Fibroblast of skin of abdomen (primary cell): Measurements from ENCODE around the gene GARIN5B.

Experiments
- DNase-seq: peaks from one replicate; pipeline ENCODE4 v3.0.0-alpha.2; 2013

Gene GARIN5B

GRCh38 chr19:55387736-55388497, 24.9 kb upstream of the GARIN5B start:
- DNase-seq, result no peak

- no peak for DNase-seq
Measured at GRCh38 chr19:55386493-55386971, 23.5 kb upstream of the GARIN5B start.

DNA sequence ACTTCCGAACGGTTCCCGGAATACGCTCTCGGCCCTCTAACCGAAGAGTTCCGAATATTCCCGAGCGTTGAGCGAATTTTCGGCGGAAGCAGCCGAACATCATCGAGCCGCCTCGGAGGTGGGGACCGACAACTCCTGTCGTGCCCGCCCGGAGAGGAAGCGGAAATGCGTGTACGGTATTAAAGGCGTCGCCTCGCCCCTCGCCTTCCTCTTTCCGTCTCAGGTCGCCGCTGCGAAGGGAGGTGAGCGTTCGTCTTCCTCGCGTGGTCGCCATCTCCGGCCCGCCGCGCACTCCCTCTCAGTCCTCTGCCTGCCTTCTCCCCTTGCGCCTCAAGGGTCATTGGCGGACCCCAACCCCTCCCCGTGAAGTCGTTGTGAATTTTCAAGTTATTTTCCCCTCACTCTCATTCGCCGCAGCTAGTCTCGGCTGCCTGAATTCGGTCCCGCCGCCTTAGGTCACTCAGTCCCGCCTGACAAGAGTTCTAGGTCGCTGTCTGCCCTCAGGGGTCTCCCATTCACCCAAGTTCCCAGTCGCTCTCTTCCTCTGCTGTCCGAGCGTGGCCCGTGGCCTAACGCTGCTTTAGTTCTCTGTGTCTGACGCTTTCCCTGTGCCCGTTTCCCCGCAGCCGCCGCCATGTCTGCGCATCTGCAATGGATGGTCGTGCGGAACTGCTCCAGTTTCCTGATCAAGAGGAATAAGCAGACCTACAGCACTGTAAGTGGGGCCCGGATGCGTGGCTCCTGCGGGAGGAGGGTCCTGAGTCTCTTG, 22.8 kb upstream of the GARIN5B start, which contains the start of gene RPL28:
RPL28 (plus strand) TSS at position 209 of the 769 bp plus-strand sequence; CDS start at position 635, 426 bp downstream.
- DNase-seq, result peak; percentile 98

GRCh38 chr19:55384920-55385723, 22.1 kb upstream of the GARIN5B start:
- peak; percentile 95 for DNase-seq

DNA sequence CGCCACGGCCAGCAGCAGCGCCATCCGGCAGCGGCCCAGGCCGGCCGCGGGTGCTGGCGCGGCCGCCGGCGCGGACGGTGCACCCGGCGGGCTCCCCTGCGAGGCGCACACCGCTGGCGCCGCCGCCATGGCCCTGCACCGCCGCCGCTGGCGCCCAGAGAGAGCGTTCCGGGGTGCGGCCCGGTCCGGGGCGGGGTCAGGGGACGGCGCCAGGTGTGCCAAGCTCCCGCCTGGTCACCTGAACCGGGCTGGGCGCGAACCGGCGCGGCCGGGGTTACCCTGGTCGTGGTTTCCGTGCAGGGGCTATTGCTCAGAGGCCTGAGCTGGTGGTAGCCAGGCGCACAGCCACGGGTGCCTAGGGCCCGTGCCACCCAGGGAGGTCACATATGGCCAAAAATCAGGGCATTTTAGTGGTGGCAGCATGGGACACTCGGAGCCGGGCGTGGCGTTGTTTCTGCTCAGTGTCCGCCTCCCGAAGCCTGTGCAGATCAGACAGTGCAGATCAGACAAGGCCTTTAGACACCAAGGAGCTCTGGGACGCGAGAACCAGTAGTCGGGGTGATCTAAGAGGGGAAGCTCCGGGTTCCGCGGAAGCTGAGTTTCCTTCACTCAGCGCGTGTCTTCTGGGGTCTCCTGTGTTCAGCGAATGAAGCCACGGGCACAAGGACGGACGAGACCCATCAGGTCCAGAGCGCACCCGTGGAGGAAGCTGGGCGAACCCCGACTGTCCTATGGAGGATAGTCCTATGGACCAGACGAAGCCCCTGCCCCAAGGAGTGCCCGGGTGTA, 21.3 kb upstream of the GARIN5B start, which contains the start of gene TMEM238:
TMEM238 (minus strand) TSS at position 162 of the 789 bp plus-strand sequence; CDS start at position 129, 33 bp downstream.
- DNase-seq, result no peak

- peak; percentile 69 for DNase-seq
Measured at GRCh38 chr19:55383279-55384130, 20.4 kb upstream of the GARIN5B start.

- no peak for DNase-seq
Measured at GRCh38 chr19:55382522-55383054, 19.5 kb upstream of the GARIN5B start.

DNA sequence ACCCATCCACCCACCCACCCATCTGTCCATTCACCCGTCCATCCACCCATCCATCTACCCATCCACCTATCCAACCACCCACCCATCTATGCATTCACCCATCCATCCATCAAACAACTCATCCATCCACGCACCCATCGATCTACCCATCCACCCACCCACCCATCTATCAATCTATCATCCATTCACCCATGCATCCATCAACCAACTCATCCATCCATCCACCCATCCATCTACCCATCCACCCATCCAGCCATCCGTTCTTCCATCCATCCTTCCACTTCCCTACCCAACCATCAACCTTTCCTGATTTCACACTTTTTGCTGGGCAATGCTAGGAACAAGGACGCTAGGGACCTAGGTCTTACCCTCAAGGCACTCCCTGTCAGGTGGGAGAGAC, 19.0 kb upstream of the GARIN5B start:
- no peak for DNase-seq

DNA sequence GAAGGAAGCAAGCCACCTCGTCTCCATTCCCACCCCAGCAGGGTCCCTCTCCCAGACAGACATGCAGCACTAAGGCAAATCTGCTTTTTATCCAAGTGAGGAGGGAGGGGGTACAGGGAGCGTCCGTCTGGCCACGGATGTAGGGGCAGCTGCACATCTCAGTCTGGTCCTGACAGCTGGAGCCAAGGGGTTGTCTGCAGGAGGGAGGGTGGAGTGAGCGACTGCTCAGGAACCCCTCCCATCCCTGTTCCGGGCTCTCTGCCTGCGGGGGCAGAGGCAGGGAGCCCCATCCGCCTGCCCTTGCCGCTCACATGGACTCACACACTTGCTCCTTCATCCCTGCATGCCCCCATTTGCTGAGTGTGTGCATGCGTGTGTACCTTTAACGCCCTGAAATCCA, 16.1 kb upstream of the GARIN5B start:
- no peak for DNase-seq

GRCh38 chr19:55377356-55378131, 14.5 kb upstream of the GARIN5B start:
- DNase-seq, result no peak

DNA sequence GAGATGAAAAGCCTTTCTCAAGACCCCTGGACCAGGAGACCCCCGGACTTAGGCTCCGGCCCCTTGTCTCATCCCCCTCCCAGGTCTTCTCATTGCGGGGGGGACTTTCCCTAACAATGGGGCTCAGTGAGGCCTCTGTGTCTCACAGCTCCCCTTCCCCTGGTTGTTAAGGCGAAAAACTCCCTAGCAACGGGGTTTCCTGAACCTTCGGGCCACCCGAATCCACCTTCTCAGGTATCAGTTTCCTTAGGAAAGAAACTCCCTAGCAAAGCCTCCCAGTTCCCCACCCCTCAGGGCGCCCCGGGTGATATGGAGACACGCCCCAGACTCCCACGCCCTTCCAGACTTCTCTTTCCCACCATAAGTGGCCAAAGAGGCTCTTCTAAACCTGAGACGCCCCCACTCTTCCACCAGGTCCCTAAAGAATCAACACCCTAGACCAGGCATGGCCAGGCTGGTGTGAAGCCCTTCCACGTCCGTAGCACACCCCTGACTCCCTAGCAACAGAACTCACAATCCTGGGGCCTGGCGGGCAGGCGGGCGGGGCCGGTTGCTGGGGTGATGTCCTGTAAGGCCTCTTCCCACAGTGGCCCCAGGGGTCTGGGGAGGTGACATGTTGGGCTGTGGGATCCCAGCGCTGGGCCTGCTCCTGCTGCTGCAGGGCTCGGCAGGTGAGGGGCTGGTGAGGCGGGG, 13.3 kb upstream of the GARIN5B start, which contains the start of gene TMEM190:
TMEM190 (plus strand) TSS at position 586 of the 693 bp plus-strand sequence; CDS start at position 614, 28 bp downstream.
- no peak for DNase-seq

GRCh38 chr19:55373993-55374757, 11.1 kb upstream of the GARIN5B start:
- DNase-seq, result peak; percentile 44

- peak; percentile 33 for DNase-seq
Measured at GRCh38 chr19:55373306-55373992, 10.4 kb upstream of the GARIN5B start.

- peak; percentile 78 for DNase-seq
Measured at GRCh38 chr19:55372316-55373081, 9.4 kb upstream of the GARIN5B start.

DNA sequence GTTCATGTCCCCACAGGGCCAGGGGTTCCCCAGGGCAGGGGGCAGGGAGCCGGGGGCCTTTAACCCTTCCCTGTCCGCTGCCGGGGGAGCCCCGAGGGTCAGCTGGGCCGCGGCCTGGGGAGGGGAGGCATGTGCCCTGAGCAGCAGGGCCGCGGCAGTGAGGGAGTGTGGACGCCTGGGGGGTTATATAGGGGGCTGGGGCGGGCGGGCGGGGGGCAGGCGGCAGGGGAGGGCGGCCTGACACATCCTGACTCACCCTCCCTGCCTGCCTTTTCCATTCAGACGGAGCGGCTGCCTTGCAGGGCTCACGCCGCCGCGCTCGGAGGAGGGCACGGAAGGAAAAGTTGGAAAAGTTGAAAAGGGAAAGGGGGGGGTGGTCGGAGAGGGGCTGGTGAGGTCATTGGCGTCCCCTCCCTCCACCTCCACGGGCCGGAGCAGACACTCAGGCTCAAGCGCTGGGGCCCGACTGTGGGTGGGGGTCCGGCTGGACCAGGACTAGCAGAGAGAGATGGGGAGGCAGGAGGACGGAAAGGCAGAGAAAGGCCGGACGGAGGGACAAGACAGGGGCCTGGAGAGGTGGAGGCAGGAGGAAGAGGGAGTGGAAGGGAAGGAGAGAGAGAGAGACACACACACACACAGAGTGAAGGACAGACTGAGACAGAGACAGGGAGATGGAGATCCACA, 7.4 kb upstream of the GARIN5B start, which contains the start of gene IL11:
IL11 (minus strand) TSS at position 159 of the 684 bp plus-strand sequence; CDS start at position 6, 153 bp downstream.
- peak; percentile 82 for DNase-seq
